ENCODE measurements around the gene SURF4.

- no peak for TF ChIP-seq CTCF (IDR thresholded peaks at IDR 0.05)
- TF ChIP-seq ZFX (IDR thresholded peaks at IDR 0.05; ENCODE audit: borderline replicate concordance) = no peak
Observed at GRCh38 chr9:133384736-133385321, 9.0 kb upstream of the SURF4 start.

Measured in 22Rv1 (cell line).